GM21619 (cell line): Measurements from ENCODE around the gene RAET1G.
"Not testable (repeated sequence)": the region's sequence is repeated elsewhere in the genome, so short reads cannot be mapped to it uniquely, and the experiment has no call there.

Experiments
- ATAC-seq: cut with Tn5 transposase; IDR thresholded peaks from one replicate; pipeline ENCODE4 v1.9.1; 2021; ENCODE audit not compliant: unreplicated experiment

RAET1G gene

GRCh38 chr6:149954328-149954983 is 31.5 kb upstream of the RAET1G start:
- ATAC-seq, result not testable (repeated sequence)

GRCh38 chr6:149953934-149954327 is 31.0 kb upstream of the RAET1G start:
- ATAC-seq, result not testable (repeated sequence)

- ATAC-seq, result not testable (repeated sequence)
Observed at GRCh38 chr6:149953390-149953789, 30.5 kb upstream of the RAET1G start.

- no peak for ATAC-seq
Observed at GRCh38 chr6:149951626-149952025, 28.7 kb upstream of the RAET1G start.

- ATAC-seq, result no peak
Observed at GRCh38 chr6:149951096-149951495, 28.2 kb upstream of the RAET1G start.

GRCh38 chr6:149950423-149950822 is 27.5 kb upstream of the RAET1G start:
- no peak for ATAC-seq

- ATAC-seq, result no peak
Observed at GRCh38 chr6:149948616-149949015, 25.7 kb upstream of the RAET1G start.

- no peak for ATAC-seq
Observed at GRCh38 chr6:149948011-149948410, 25.1 kb upstream of the RAET1G start.

- not testable (repeated sequence) for ATAC-seq
Observed at GRCh38 chr6:149947533-149947932, 24.6 kb upstream of the RAET1G start.

GRCh38 chr6:149946631-149947030 is 23.7 kb upstream of the RAET1G start:
- not testable (repeated sequence) for ATAC-seq

GRCh38 chr6:149945276-149945675 is 22.4 kb upstream of the RAET1G start:
- ATAC-seq, result not testable (repeated sequence)

- not testable (repeated sequence) for ATAC-seq
Observed at GRCh38 chr6:149943321-149943720, 20.4 kb upstream of the RAET1G start.

GRCh38 chr6:149942461-149942829 is 19.5 kb upstream of the RAET1G start:
- ATAC-seq, result no peak

- ATAC-seq, result no peak
Observed at GRCh38 chr6:149941583-149942460, 18.9 kb upstream of the RAET1G start, which contains the start of gene ULBP2. TSS of gene ULBP2 (plus strand) at chr6:149942014. CDS start at chr6:149942073, 59 bp downstream.

GRCh38 chr6:149940672-149940982 is 17.7 kb upstream of the RAET1G start:
- no peak for ATAC-seq

GRCh38 chr6:149939909-149940671 is 17.2 kb upstream of the RAET1G start:
- no peak for ATAC-seq

GRCh38 chr6:149939356-149939648 is 16.4 kb upstream of the RAET1G start:
- no peak for ATAC-seq

- peak; percentile 86 for ATAC-seq
Observed at GRCh38 chr6:149938571-149939355, 15.8 kb upstream of the RAET1G start.

- ATAC-seq, result not testable (repeated sequence)
Observed at GRCh38 chr6:149938013-149938570, 15.2 kb upstream of the RAET1G start.

GRCh38 chr6:149936743-149937142 is 13.8 kb upstream of the RAET1G start:
- ATAC-seq, result no peak

GRCh38 chr6:149935668-149936067 is 12.7 kb upstream of the RAET1G start:
- no peak for ATAC-seq
